Endothelial cell of umbilical vein (primary cell): ENCODE data around the gene PGBD5. TPM values are rescaled to one million over a fixed set of nuclear protein-coding genes. Genes with fewer than 3 reads are reported as not detected.

Experiments
- BruUV-seq: library from RNA; stranded (reverse); fragments of 400-500 nt; replicated peaks from 2 replicates; lab custom pipeline; 2021; lab: Mats Ljungman, UMichigan
- CTCF ChIA-PET: fragments of 300-600, 350-600 bp; sonication (Branson Sonifier 250); formaldehyde crosslinking; loops from one replicate; lab custom pipeline; 2021; ENCODE audit warnings: antibody characterized with exemption, inconsistent platforms; lab: Charles Lee
- POLR2A ChIA-PET: fragments of 300-600, 350-600 bp; sonication (Branson Sonifier 250); formaldehyde crosslinking; loops from one replicate; lab custom pipeline; 2021; ENCODE audit warnings: antibody characterized with exemption, inconsistent platforms; lab: Charles Lee
- DNase-seq: peaks from one replicate; pipeline ENCODE4 v3.0.0-alpha.2; 2011; ENCODE audit warnings: low read depth, low spot score
- FAIRE-seq: peaks from 2 replicates; lab custom pipeline; 2011; peaks lifted over from hg19 to GRCh38; lab: Jason Lieb, UNC
- H2AFZ ChIP-seq: 2 replicates; pipeline ENCODE4 v1.6.0; 2012; ENCODE audit warnings: low read depth, low read length, control low read depth, inconsistent platforms
- H3K27ac ChIP-seq: 2 replicates; pipeline ENCODE4 v1.5.1; 2011; ENCODE audit warnings: low read depth, mild to moderate bottlenecking, control low read depth, low read length, moderate library complexity; ENCODE audit not compliant: insufficient read depth
- H3K27me3 ChIP-seq, 2 experiments: 2 replicates each; pipeline versions ENCODE4 v1.6.0 to v1.6.1; 2011; ENCODE audit warnings: low read length in 2 of 2, mixed read lengths in 1 of 2; ENCODE audit not compliant: control insufficient read depth in 2 of 2, insufficient read depth in 2 of 2
- H3K36me3 ChIP-seq, 2 experiments: 2 replicates in 1 of 2; 3 replicates in 1 of 2; pipeline ENCODE4 v1.5.1; 2011; ENCODE audit warnings: low read length in 2 of 2, mild to moderate bottlenecking in 1 of 2, moderate library complexity in 1 of 2; ENCODE audit not compliant: control insufficient read depth in 2 of 2, insufficient read depth in 2 of 2; ENCODE audit errors: extremely low read depth in 1 of 2
- H3K4me1 ChIP-seq: 3 replicates; pipeline ENCODE4 v1.5.1; 2011; ENCODE audit warnings: mild to moderate bottlenecking, low read length; ENCODE audit not compliant: control insufficient read depth, insufficient read depth; ENCODE audit errors: extremely low read depth
- H3K4me2 ChIP-seq: 2 replicates; pipeline ENCODE4 v1.6.1; 2011; ENCODE audit warnings: low read length, control low read depth, mixed read lengths; ENCODE audit not compliant: insufficient read depth
- H3K4me3 ChIP-seq, 3 experiments: fragments of 200-600 bp in 1 of 3; sonication (generic), shearing (Covaris generic) in 1 of 3; replicated peaks in 1 of 3; 2 replicates each; pipeline ENCODE4 v1.5.1; 2011 to 2016; ENCODE audit warnings: control low read depth in 3 of 3, low read length in 3 of 3, mild to moderate bottlenecking in 2 of 3, inconsistent platforms in 1 of 3, low read depth in 1 of 3, moderate library complexity in 1 of 3; ENCODE audit not compliant: insufficient read depth in 1 of 3
- H3K79me2 ChIP-seq: 2 replicates; pipeline ENCODE4 v1.6.0; 2012; ENCODE audit warnings: low read length, inconsistent platforms; ENCODE audit not compliant: control insufficient read depth, insufficient read depth
- H3K9ac ChIP-seq: replicated peaks from 2 replicates; pipeline ENCODE3; 2011; ENCODE audit warnings: low read length, control low read depth; ENCODE audit not compliant: insufficient read depth; ENCODE audit errors: extremely low read depth
- H3K9me1 ChIP-seq: replicated peaks from 3 replicates; pipeline ENCODE4 v1.6.0; 2011; ENCODE audit warnings: mild to moderate bottlenecking, low read length; ENCODE audit not compliant: control insufficient read depth, insufficient read depth; ENCODE audit errors: extremely low read depth
- H3K9me3 ChIP-seq: replicated peaks from 2 replicates; pipeline ENCODE4 v1.5.1; 2012; ENCODE audit warnings: low read length, inconsistent platforms; ENCODE audit not compliant: control insufficient read depth, insufficient read depth
- H4K20me1 ChIP-seq: replicated peaks from 2 replicates; pipeline ENCODE3; 2011; ENCODE audit warnings: mild to moderate bottlenecking, low read length; ENCODE audit not compliant: control insufficient read depth, insufficient read depth; ENCODE audit errors: extremely low read depth
- EZH2 ChIP-seq: IDR thresholded peaks from 2 replicates; pipeline ENCODE4 v1.6.1; 2012; ENCODE audit warnings: borderline replicate concordance, low read depth, mild to moderate bottlenecking, moderate library complexity, low read length, inconsistent platforms; ENCODE audit not compliant: severe bottlenecking
- FOS ChIP-seq: IDR thresholded peaks from 2 replicates; pipeline ENCODE4 v1.6.1; 2011; ENCODE audit warnings: mild to moderate bottlenecking, low read length, moderate library complexity, borderline replicate concordance; ENCODE audit not compliant: insufficient read depth
- GATA2 ChIP-seq: IDR thresholded peaks from 2 replicates; pipeline ENCODE4 v1.7.0; 2011; ENCODE audit warnings: low read depth, mild to moderate bottlenecking, moderate library complexity, mixed read lengths, low read length; ENCODE audit not compliant: insufficient read length, insufficient read depth
- JUN ChIP-seq: IDR thresholded peaks from 2 replicates; pipeline ENCODE4 v1.6.1; 2011; ENCODE audit warnings: borderline replicate concordance, low read depth; ENCODE audit not compliant: insufficient read length, insufficient read depth
- MAX ChIP-seq: IDR thresholded peaks from 2 replicates; pipeline ENCODE4 v1.6.1; 2011; ENCODE audit not compliant: insufficient read depth, insufficient read length
- MYC ChIP-seq: IDR thresholded peaks from one replicate; pipeline ENCODE4 v1.6.1; 2011; ENCODE audit warnings: mild to moderate bottlenecking, low read depth, low read length
- POLR2A ChIP-seq: IDR thresholded peaks from 2 replicates; pipeline ENCODE4 v1.6.1; 2012; ENCODE audit warnings: low read depth, mild to moderate bottlenecking, control low read depth, low read length
- POLR2AphosphoS5 ChIP-seq: IDR thresholded peaks from 2 replicates; pipeline ENCODE4 v1.6.1; 2012; ENCODE audit warnings: low read depth, mild to moderate bottlenecking, control low read depth, low read length, moderate library complexity; ENCODE audit not compliant: insufficient read depth
- dilution Hi-C: fragments of 300-500 bp; cut with MboI; formaldehyde crosslinking; loops from one replicate; pipeline ENCODE4 v1.15.0; 2019; ENCODE audit warnings: low sequenced_read_pairs; ENCODE audit not compliant: extremely low pct_ligation_motif_present
- intact Hi-C: fragments of 100-400 bp; cut with micrococcal nuclease; formaldehyde crosslinking; loops from one replicate; pipeline ENCODE4 v1.10.0; 2022
- polyA plus RNA-seq, 4 experiments: library from polyadenylated mRNA; depleted of rRNA in 3 of 4; stranded (reverse) in 3 of 4; unstranded in 1 of 4; fragments of >200 nt; gene quantifications; 2 replicates each; pipeline versions ENCODE4 v1.2.1 to v1.2.3, GENCODE V29; 2011 to 2012; ENCODE audit warnings: missing spikeins in 1 of 4
- total RNA-seq: library from RNA; stranded (reverse); gene quantifications from 2 replicates; pipeline ENCODE4 v1.2.3, GENCODE V29; 2021
- TF ChIP-seq, protein P1 (sequence below), 2 donors: IDR thresholded peaks; 1 replicate in 1 of 2; 2 replicates in 1 of 2; pipeline ENCODE4 v1.5.1; 2011; ENCODE audit warnings: low read length in 2 of 2, mild to moderate bottlenecking in 2 of 2, moderate library complexity in 2 of 2, control low read depth in 1 of 2, inconsistent platforms in 1 of 2, low read depth in 1 of 2; ENCODE audit not compliant: insufficient read depth in 1 of 2; ENCODE audit errors: extremely low read depth in 1 of 2

Gene PGBD5
- total and polyA plus RNA-seq, 2 donors (not counting 3 experiments of a cell fraction or from before 2014, with no cell fraction given), result 0.03 TPM; not detected in 1

DNA sequence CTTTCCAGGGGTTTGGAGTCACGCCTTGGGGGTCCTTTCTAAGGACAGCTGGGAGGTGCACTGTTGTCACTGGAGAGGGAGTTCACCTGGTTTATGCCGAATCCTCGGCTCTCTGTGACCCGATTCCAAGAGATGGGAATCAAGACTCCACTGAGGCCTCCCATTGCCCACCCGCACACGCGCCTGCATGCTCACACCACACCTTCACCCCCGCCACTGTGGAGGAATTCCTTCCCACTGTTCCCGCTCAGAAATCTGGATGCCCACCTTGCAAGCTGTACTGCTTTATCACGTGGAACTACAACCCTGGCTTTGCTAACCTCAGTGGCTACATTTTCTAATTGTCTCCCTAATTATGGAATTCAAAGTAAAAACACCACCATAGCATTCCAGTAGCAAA, 29.2 kb downstream of the PGBD5 start:
- DNase-seq (no peak), FAIRE-seq (no peak)
- intact Hi-C loops, result no loop called here
- H3K27ac ChIP-seq, result no peak overlapping the region
- H3K9ac ChIP-seq, result no peak overlapping the region
- ChIA-PET POLR2A (no interaction called here), CTCF (interaction anchor here (0.6 kb wide), 2 partner anchors 11 to 18 kb away, joined by 3 to 4 read pairs; no protein-coding TSS in a partner anchor)
- no peaks in the 10 kb centered on the region for H3K27me3 ChIP-seq
- TF ChIP-seq MAX (no peak), GATA2 (no peak), JUN (no peak), FOS (no peak), POLR2A (no peak)
- TF ChIP-seq, protein P1, sequence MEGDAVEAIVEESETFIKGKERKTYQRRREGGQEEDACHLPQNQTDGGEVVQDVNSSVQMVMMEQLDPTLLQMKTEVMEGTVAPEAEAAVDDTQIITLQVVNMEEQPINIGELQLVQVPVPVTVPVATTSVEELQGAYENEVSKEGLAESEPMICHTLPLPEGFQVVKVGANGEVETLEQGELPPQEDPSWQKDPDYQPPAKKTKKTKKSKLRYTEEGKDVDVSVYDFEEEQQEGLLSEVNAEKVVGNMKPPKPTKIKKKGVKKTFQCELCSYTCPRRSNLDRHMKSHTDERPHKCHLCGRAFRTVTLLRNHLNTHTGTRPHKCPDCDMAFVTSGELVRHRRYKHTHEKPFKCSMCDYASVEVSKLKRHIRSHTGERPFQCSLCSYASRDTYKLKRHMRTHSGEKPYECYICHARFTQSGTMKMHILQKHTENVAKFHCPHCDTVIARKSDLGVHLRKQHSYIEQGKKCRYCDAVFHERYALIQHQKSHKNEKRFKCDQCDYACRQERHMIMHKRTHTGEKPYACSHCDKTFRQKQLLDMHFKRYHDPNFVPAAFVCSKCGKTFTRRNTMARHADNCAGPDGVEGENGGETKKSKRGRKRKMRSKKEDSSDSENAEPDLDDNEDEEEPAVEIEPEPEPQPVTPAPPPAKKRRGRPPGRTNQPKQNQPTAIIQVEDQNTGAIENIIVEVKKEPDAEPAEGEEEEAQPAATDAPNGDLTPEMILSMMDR (IDR thresholded peaks at IDR 0.05; ENCODE audit: extremely low read depth in 1 of 2, insufficient read depth in 1 of 2, low read depth in 1 of 2, low read length in 2 of 2), result no peak
- no peaks in the 10 kb centered on the region for H3K4me1 ChIP-seq
- no peaks in the 10 kb centered on the region for H3K9me1 ChIP-seq
- no peaks in the 10 kb centered on the region for H4K20me1 ChIP-seq
- BruUV-seq, result no TSS peak
- H3K9me3 ChIP-seq, result no peaks in the 10 kb centered on the region
- H2AFZ ChIP-seq, result no peak overlapping the region
- no peaks in the 10 kb centered on the region for H3K79me2 ChIP-seq
- dilution Hi-C loops, result no loop called here
- no peak overlapping the region for H3K4me2 ChIP-seq
- H3K36me3 ChIP-seq, result no peaks in the 10 kb centered on the region
- H3K4me3 ChIP-seq, result no peak overlapping the region

DNA sequence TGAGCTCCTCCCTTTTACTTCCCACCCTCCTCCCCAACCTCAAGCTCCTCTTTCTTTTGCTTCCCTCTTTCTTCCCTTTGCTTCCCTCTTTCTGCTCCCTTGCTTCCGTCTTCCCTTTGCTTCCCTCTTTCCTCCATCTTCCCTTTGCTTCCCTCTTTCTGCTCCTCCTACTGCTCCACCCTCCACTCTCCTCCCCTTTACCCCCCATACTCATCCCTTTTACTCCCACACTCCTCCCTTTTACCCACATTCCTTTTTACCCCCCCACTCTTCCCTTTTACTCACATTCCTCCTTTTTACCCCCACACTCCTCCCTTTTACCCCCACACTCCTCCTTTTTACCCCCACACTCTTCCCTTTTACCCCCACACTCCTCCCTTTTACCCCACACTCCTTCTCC, 30.2 kb downstream of the PGBD5 start:
- TF ChIP-seq MYC (no peak), EZH2 (no peak), MAX (no peak), POLR2A (no peak), JUN (no peak), GATA2 (no peak), POLR2AphosphoS5 (no peak), FOS (no peak)
- TF ChIP-seq, protein P1 (IDR thresholded peaks at IDR 0.05; ENCODE audit: extremely low read depth in 1 of 2, insufficient read depth in 1 of 2, low read depth in 1 of 2, low read length in 2 of 2), result no peak

More for the DNA sequence above, 30.2 kb downstream of the PGBD5 start:
- no peak overlapping the region for H2AFZ ChIP-seq
- CTCF ChIA-PET, result no interaction called here
- no peaks in the 10 kb centered on the region for H4K20me1 ChIP-seq
- H3K9ac ChIP-seq, result no peak overlapping the region
- dilution Hi-C loops (no loop called here), intact Hi-C loops (no loop called here)
- POLR2A ChIA-PET, result no interaction called here
- BruUV-seq, result no TSS peak
- H3K79me2 ChIP-seq, result no peaks in the 10 kb centered on the region
- FAIRE-seq (no peak), DNase-seq (no peak)
- no peaks in the 10 kb centered on the region for H3K9me1 ChIP-seq
- H3K4me2 ChIP-seq, result no peak overlapping the region
- H3K36me3 ChIP-seq, result no peaks in the 10 kb centered on the region
- no peak overlapping the region for H3K4me3 ChIP-seq
- no peaks in the 10 kb centered on the region for H3K9me3 ChIP-seq
- no peaks in the 10 kb centered on the region for H3K4me1 ChIP-seq
- H3K27me3 ChIP-seq, result no peaks in the 10 kb centered on the region
- H3K27ac ChIP-seq, result no peak overlapping the region
